Measurements from ENCODE around the gene GALNT7.

Gene GALNT7

GRCh38 chr4:173314715-173315114, 146.1 kb downstream of the GALNT7 start:
- DNase-seq: no peak

- no peak for DNase-seq
Observed at GRCh38 chr4:173316060-173316459, 147.4 kb downstream of the GALNT7 start.

GRCh38 chr4:173317004-173317403, 148.4 kb downstream of the GALNT7 start:
- DNase-seq: no peak

GRCh38 chr4:173318240-173318639, 149.6 kb downstream of the GALNT7 start:
- DNase-seq: no peak

GRCh38 chr4:173318648-173319211, 150.1 kb downstream of the GALNT7 start:
- DNase-seq: no peak

GRCh38 chr4:173319696-173320095, 151.1 kb downstream of the GALNT7 start:
- DNase-seq: no peak

- no peak for DNase-seq
Observed at GRCh38 chr4:173325007-173325736, 156.6 kb downstream of the GALNT7 start.

- no peak for DNase-seq
Observed at GRCh38 chr4:173328236-173328901, 159.8 kb downstream of the GALNT7 start.

- DNase-seq: no peak
Observed at GRCh38 chr4:173330590-173330989, 162.0 kb downstream of the GALNT7 start.

GRCh38 chr4:173332021-173332487, 163.4 kb downstream of the GALNT7 start:
- DNase-seq: no peak

- peak in 1 of 4 experiments; percentile 9 for DNase-seq
Observed at GRCh38 chr4:173332963-173333657, 164.5 kb downstream of the GALNT7 start.

GRCh38 chr4:173333658-173334084, 165.1 kb downstream of the GALNT7 start:
- DNase-seq: peak in 3 of 4 experiments; percentile 11 to 45 (median 33)

- DNase-seq: peak; percentile 97 to 99 (median 99)
Observed at GRCh38 chr4:173334085-173334890, 165.7 kb downstream of the GALNT7 start, which contains the start of gene HMGB2. Gene HMGB2 (minus strand): TSS chr4:173334358. CDS start chr4:173333649, 709 bp downstream.

- DNase-seq: no peak
Observed at GRCh38 chr4:173334891-173335752, 166.5 kb downstream of the GALNT7 start.

GRCh38 chr4:173337463-173337862, 168.9 kb downstream of the GALNT7 start:
- no peak for DNase-seq

GRCh38 chr4:173343832-173344397, 175.3 kb downstream of the GALNT7 start:
- no peak for DNase-seq

- no peak for DNase-seq
Observed at GRCh38 chr4:173345648-173346047, 177.0 kb downstream of the GALNT7 start.

- no peak for DNase-seq
Observed at GRCh38 chr4:173346074-173346473, 177.5 kb downstream of the GALNT7 start.

- DNase-seq: no peak
Observed at GRCh38 chr4:173347467-173347866, 178.9 kb downstream of the GALNT7 start.

GRCh38 chr4:173357939-173358338, 189.3 kb downstream of the GALNT7 start:
- no peak for DNase-seq
